ENCODE results near the gene TCTN1. TPM values are rescaled to one million over a fixed set of nuclear protein-coding genes. Genes with fewer than 3 reads are reported as not detected.

The TCTN1 gene
- total RNA-seq, 4 donors from 2014 or later = 28.5 to 71.2 (median 35.1) TPM

DNA sequence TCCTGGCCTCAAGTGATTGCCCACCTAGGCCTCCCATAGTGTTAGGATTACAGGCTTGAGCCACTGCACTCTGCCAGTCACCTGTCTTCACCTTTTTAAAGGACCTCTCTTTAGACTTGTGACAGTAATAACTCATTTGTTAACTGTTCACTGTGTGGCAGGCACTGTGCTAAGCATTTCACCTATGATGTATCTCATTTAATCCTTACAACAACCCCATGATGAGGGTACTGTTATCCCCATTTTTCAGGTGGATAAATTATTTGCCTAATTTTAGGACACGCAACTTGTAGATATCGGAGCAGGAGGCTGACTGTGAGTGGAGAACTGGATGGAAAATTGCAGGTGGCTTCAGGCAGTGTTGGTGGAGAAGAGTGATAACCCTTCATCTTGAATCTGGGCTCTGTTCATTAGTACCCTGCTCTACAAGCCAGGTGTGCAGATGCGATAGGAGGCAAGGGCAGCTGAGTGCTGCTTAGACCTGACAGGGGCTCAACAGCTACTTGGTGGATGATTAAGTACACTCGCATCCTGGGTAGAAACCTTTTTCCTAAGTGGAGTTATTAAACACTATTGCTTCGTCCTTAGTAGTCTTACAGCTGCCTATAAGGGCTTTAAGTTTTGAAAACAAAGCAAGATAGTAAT, 2.7 kb downstream of the TCTN1 start:
- in situ Hi-C loops (cut with MboI; ENCODE audit: low pct_ligation_motif_present in 1 of 4, low pct_unique_long_range_greater_than_20kb in 1 of 4, low sequenced_read_pairs in 3 of 4) (loop anchor here in 2 of 4 donors (5.0 to 25.0 kb wide), 3 partner anchors 66 to 529 kb away; no protein-coding TSS in a partner anchor), intact Hi-C loops (cut with DNase I; ENCODE audit: low total_unique reads) (no loop called here)

GRCh38 chr12:110619534-110619953, 5.6 kb downstream of the TCTN1 start:
- Histone ChIP-seq H3K9me3 (no peaks in the 10 kb centered on the region), H3K4me1 (peaks cover 1 to 4% (median 3%) of the 10 kb centered on the region in 4 donors), H3K27me3 (no peaks in the 10 kb centered on the region), H3K4me3 (no peak overlapping the region), H3K27ac (no peak overlapping the region), H3K36me3 (no peaks in the 10 kb centered on the region)
- DNase-seq = no peak
- in situ Hi-C loops (cut with MboI; ENCODE audit: low pct_ligation_motif_present in 1 of 4, low pct_unique_long_range_greater_than_20kb in 1 of 4, low sequenced_read_pairs in 3 of 4) (loop anchor here in 2 of 4 donors (5.0 to 25.0 kb wide), 3 partner anchors 63 to 532 kb away; no protein-coding TSS in a partner anchor), intact Hi-C loops (cut with DNase I; ENCODE audit: low total_unique reads) (no loop called here)
- WGBS, 2 donors (ENCODE audit: low coverage in 1 of 2) = 72% methylated on average over 4 of the region's 4 CpGs; no CpG with 5 or more reads in 1 of the 2 donors
- no peak for TF ChIP-seq POLR2A (IDR thresholded peaks at IDR 0.05)
- no peak for TF ChIP-seq EP300 (IDR thresholded peaks at IDR 0.05; ENCODE audit: low read depth)
- TF ChIP-seq, protein P1, sequence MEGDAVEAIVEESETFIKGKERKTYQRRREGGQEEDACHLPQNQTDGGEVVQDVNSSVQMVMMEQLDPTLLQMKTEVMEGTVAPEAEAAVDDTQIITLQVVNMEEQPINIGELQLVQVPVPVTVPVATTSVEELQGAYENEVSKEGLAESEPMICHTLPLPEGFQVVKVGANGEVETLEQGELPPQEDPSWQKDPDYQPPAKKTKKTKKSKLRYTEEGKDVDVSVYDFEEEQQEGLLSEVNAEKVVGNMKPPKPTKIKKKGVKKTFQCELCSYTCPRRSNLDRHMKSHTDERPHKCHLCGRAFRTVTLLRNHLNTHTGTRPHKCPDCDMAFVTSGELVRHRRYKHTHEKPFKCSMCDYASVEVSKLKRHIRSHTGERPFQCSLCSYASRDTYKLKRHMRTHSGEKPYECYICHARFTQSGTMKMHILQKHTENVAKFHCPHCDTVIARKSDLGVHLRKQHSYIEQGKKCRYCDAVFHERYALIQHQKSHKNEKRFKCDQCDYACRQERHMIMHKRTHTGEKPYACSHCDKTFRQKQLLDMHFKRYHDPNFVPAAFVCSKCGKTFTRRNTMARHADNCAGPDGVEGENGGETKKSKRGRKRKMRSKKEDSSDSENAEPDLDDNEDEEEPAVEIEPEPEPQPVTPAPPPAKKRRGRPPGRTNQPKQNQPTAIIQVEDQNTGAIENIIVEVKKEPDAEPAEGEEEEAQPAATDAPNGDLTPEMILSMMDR (IDR thresholded peaks at IDR 0.05) = no peak
- TF ChIP-seq POLR2AphosphoS5 (IDR thresholded peaks at IDR 0.05) = no peak

More for the DNA sequence above, 2.7 kb downstream of the TCTN1 start:
- no peak overlapping the region for H3K27ac ChIP-seq
- DNase-seq = no peak
- no peaks in the 10 kb centered on the region for H3K9me3 ChIP-seq
- 94 to 98% methylated on average over 4 to 5 of the region's 5 CpGs for WGBS, 2 donors (ENCODE audit: low coverage in 1 of 2)
- H3K27me3 ChIP-seq = no peaks in the 10 kb centered on the region
- H3K4me1 ChIP-seq = peaks cover 5 to 12% (median 6%) of the 10 kb centered on the region in 4 donors
- TF ChIP-seq POLR2AphosphoS5 (IDR thresholded peaks at IDR 0.05) (no peak), POLR2A (IDR thresholded peaks at IDR 0.05) (no peak), EP300 (IDR thresholded peaks at IDR 0.05; ENCODE audit: low read depth) (no peak)
- TF ChIP-seq, protein P1 (IDR thresholded peaks at IDR 0.05) = no peak
- H3K4me3 ChIP-seq = no peak overlapping the region
- H3K36me3 ChIP-seq = no peaks in the 10 kb centered on the region

DNA sequence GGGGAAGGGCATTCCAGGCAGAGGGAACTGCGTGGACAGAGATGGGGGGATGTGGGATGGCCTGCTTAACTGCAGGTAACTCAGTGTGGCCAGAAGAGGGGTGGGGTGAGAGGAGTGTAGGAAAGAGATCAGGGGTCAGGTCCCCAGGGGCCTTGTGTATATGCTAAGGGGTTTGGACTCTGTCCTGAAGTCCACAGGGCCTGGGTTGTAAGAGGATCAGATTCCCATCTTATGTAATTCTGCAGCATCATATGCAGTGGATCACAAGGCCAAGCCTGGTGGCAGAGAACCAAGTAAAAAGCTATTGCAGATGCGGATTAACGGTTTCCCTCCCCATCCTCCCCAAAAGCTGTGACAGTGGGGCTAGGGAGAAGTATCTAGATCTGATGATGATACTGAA, 8.7 kb downstream of the TCTN1 start:
- TF ChIP-seq EP300 (IDR thresholded peaks at IDR 0.05; ENCODE audit: low read depth) = no peak
- TF ChIP-seq POLR2A (IDR thresholded peaks at IDR 0.05) = no peak
- TF ChIP-seq, protein P1 (IDR thresholded peaks at IDR 0.05) = no peak
- no peak for TF ChIP-seq POLR2AphosphoS5 (IDR thresholded peaks at IDR 0.05)
- no peaks in the 10 kb centered on the region for H3K36me3 ChIP-seq
- H3K27me3 ChIP-seq = no peaks in the 10 kb centered on the region
- intact Hi-C loops (cut with DNase I; ENCODE audit: low total_unique reads) = no loop called here
- H3K4me1 ChIP-seq = no peaks in the 10 kb centered on the region
- H3K9me3 ChIP-seq = no peaks in the 10 kb centered on the region
- no peak overlapping the region for H3K4me3 ChIP-seq
- no peak overlapping the region for H3K27ac ChIP-seq
- DNase-seq = no peak
- in situ Hi-C loops (cut with MboI; ENCODE audit: low pct_ligation_motif_present in 1 of 4, low pct_unique_long_range_greater_than_20kb in 1 of 4, low sequenced_read_pairs in 3 of 4) = loop anchor here in 1 of 4 donors (25.0 kb wide), 1 partner anchor 535 kb away; no protein-coding TSS in a partner anchor
- WGBS, 2 donors (ENCODE audit: low coverage in 1 of 2) = 83 to 84% methylated on average over 1 to 3 of the region's 3 CpGs

DNA sequence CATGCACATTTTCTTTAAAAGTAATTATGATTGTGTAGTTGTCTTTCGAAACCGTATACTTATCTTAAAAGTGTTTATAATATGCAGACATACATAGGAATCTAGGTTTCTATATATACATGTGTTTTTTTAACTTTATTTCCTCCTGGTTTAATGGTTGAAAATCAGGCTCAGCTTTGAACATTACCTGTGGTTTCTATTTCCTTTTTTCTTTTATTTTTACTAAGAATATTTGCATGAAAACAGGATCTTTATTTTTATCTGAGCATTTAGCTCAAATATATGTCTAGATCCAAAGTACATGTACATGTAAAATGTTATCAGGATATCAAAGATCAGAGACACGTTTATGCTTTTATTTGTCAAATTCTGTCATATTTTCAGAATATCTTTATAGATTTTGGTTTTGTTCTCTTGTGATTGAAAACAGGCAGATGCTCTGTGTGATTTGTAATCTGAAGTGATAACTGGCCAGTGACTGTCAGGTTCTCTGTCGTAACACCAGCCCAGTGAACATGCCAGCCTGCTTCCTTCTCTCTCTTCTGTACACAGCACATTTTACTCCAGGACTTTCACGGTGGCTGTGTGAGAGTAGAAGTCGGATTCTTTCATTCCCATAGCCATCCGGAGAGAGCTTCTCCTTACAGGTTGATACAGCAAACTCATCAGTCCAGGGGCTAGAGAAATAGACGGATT, 13.7 kb downstream of the TCTN1 start:
- H3K4me1 ChIP-seq = no peaks in the 10 kb centered on the region
- H3K27ac ChIP-seq = no peak overlapping the region
- H3K4me3 ChIP-seq = no peak overlapping the region
- no peak for TF ChIP-seq EP300 (IDR thresholded peaks at IDR 0.05; ENCODE audit: low read depth)
- TF ChIP-seq POLR2A (IDR thresholded peaks at IDR 0.05) = no peak
- TF ChIP-seq, protein P1 (IDR thresholded peaks at IDR 0.05) = no peak
- TF ChIP-seq POLR2AphosphoS5 (IDR thresholded peaks at IDR 0.05) = no peak
- no peaks in the 10 kb centered on the region for H3K27me3 ChIP-seq
- in situ Hi-C loops (cut with MboI; ENCODE audit: low pct_ligation_motif_present in 1 of 4, low pct_unique_long_range_greater_than_20kb in 1 of 4, low sequenced_read_pairs in 3 of 4) (no loop called here), intact Hi-C loops (cut with DNase I; ENCODE audit: low total_unique reads) (no loop called here)
- H3K9me3 ChIP-seq = no peaks in the 10 kb centered on the region
- DNase-seq = no peak
- peaks cover 0 to 5% (median 0%) of the 10 kb centered on the region in 4 donors for H3K36me3 ChIP-seq
- 77 to 79% methylated on average over 7 to 8 of the region's 8 CpGs for WGBS, 2 donors (ENCODE audit: low coverage in 1 of 2)
